SK-N-SH (cell line): Measurements from ENCODE around the gene EPHB2. TPM values are rescaled to one million over a fixed set of nuclear protein-coding genes. Genes with fewer than 3 reads are reported as not detected.

Experiments
- CTCF ChIA-PET: fragments of 300-600, 350-600 bp; formaldehyde crosslinking; extraction: SDS; loops from one replicate; lab custom pipeline; 2021; lab: Yijun Ruan, JAX
- POLR2A ChIA-PET: fragments of 350-600 bp; sonication (Branson Sonifier 250); formaldehyde crosslinking; extraction: SDS; loops from one replicate; lab custom pipeline; 2020; ENCODE audit warnings: antibody characterized with exemption, inconsistent platforms; lab: Yijun Ruan, JAX
- DNase-seq: peaks from one replicate; pipeline ENCODE4 v3.0.0; 2012
- H2AFZ ChIP-seq: fragments of 200-600 bp; sonication (generic); 2 replicates; pipeline ENCODE4 v1.8.1; 2016; ENCODE audit warnings: antibody characterized with exemption, mild to moderate bottlenecking, low read depth
- H3F3A ChIP-seq: fragments of 200-600 bp; sonication (generic); replicated peaks from 2 replicates; pipeline ENCODE3; 2016; ENCODE audit warnings: antibody characterized with exemption, mild to moderate bottlenecking; ENCODE audit not compliant: insufficient read depth
- H3K27ac ChIP-seq, 2 experiments: fragments of 200-500 bp in 1 of 2; fragments of 200-600 bp in 1 of 2; sonication (Bioruptor generic) in 1 of 2; sonication (generic), shearing (Covaris generic) in 1 of 2; 2 replicates each; pipeline versions ENCODE4 v1.5.1 to v1.6.1; 2014 to 2016; ENCODE audit warnings: low read depth in 2 of 2, inconsistent platforms in 1 of 2, low read length in 1 of 2, mild to moderate bottlenecking in 1 of 2, mixed read lengths in 1 of 2
- H3K27me3 ChIP-seq: fragments of 200-600 bp; sonication (generic), shearing (Covaris generic); 2 replicates; pipeline ENCODE4 v1.6.1; 2016; ENCODE audit warnings: mixed run types; ENCODE audit not compliant: insufficient read depth
- H3K36me3 ChIP-seq, 2 experiments: fragments of 200-500 bp in 1 of 2; fragments of 200-600 bp in 1 of 2; sonication (Bioruptor generic) in 1 of 2; sonication (generic) in 1 of 2; replicated peaks in 1 of 2; 2 replicates each; pipeline versions ENCODE3 to v1.5.1; 2014 to 2016; ENCODE audit warnings: low read length in 1 of 2, mild to moderate bottlenecking in 1 of 2; ENCODE audit not compliant: insufficient read depth in 2 of 2, control insufficient read depth in 1 of 2
- H3K4me1 ChIP-seq, 2 experiments: fragments of 200-500 bp in 1 of 2; fragments of 200-600 bp in 1 of 2; sonication (Bioruptor generic) in 1 of 2; sonication (generic), shearing (Covaris generic) in 1 of 2; 2 replicates each; pipeline versions ENCODE4 v1.5.1 to v1.6.1; 2014 to 2016; ENCODE audit warnings: low read depth in 1 of 2, low read length in 1 of 2, mixed run types in 1 of 2; ENCODE audit not compliant: insufficient read depth in 2 of 2, control insufficient read depth in 1 of 2
- H3K4me2 ChIP-seq: fragments of 200-600 bp; sonication (generic), shearing (Covaris generic); 2 replicates; pipeline ENCODE4 v1.6.1; 2017; ENCODE audit warnings: mixed run types
- H3K4me3 ChIP-seq, 2 experiments: fragments of 200-500 bp in 1 of 2; fragments of 200-600 bp in 1 of 2; sonication (Bioruptor generic) in 1 of 2; sonication (generic), shearing (Covaris generic) in 1 of 2; 2 replicates each; pipeline versions ENCODE4 v1.5.1 to v1.8.1; 2014 to 2016; ENCODE audit warnings: low read depth in 2 of 2, inconsistent platforms in 1 of 2, low read length in 1 of 2, mild to moderate bottlenecking in 1 of 2, mixed read lengths in 1 of 2, moderate library complexity in 1 of 2
- H3K79me2 ChIP-seq: fragments of 200-600 bp; sonication (generic); 2 replicates; pipeline ENCODE4 v1.8.1; 2017; ENCODE audit warnings: mild to moderate bottlenecking; ENCODE audit not compliant: insufficient read depth
- H3K9ac ChIP-seq: fragments of 200-600 bp; sonication (generic); 2 replicates; pipeline ENCODE4 v1.6.1; 2017; ENCODE audit warnings: mixed run types
- H3K9me2 ChIP-seq: fragments of 200-600 bp; sonication (generic); 2 replicates; pipeline ENCODE4 v1.6.1; 2017; ENCODE audit warnings: mixed run types
- H3K9me3 ChIP-seq: fragments of 200-600 bp; sonication (generic); 2 replicates; pipeline ENCODE4 v1.6.1; 2017; ENCODE audit warnings: mixed run types, mild to moderate bottlenecking, moderate library complexity
- H4K20me1 ChIP-seq: fragments of 200-600 bp; sonication (generic); 2 replicates; pipeline ENCODE4 v1.6.1; 2017; ENCODE audit warnings: mild to moderate bottlenecking, mixed run types; ENCODE audit not compliant: insufficient read depth
- EP300 ChIP-seq, 2 experiments: IDR thresholded peaks; 2 replicates each; pipeline versions ENCODE4 v1.4.0 to v1.6.1; 2012; ENCODE audit warnings: borderline replicate concordance in 1 of 2, low read depth in 1 of 2, low read length in 1 of 2
- EZH2phosphoT487 ChIP-seq: fragments of 200-600 bp; sonication (generic); IDR thresholded peaks from 2 replicates; pipeline ENCODE4 v1.6.1; 2017; ENCODE audit warnings: low read depth, mixed run types, mild to moderate bottlenecking, antibody characterized with exemption, moderate library complexity, borderline replicate concordance
- FOSL2 ChIP-seq: IDR thresholded peaks from 2 replicates; pipeline ENCODE4 v1.4.0; 2012; ENCODE audit warnings: low read depth, mild to moderate bottlenecking, moderate library complexity, borderline replicate concordance
- FOXJ3 ChIP-seq: sonication (generic); formaldehyde crosslinking; IDR thresholded peaks from 2 replicates; pipeline ENCODE4 v1.5.1; 2020; ENCODE audit warnings: mild to moderate bottlenecking, missing genetic modification reagents
- GABPA ChIP-seq: IDR thresholded peaks from 2 replicates; pipeline ENCODE4 v1.4.0; 2012; ENCODE audit warnings: low read depth, mild to moderate bottlenecking
- GATA2 ChIP-seq: sonication (generic); formaldehyde crosslinking; IDR thresholded peaks from 2 replicates; pipeline ENCODE4 v1.5.0; 2020; ENCODE audit warnings: mild to moderate bottlenecking, missing genetic modification reagents
- MEF2A ChIP-seq: IDR thresholded peaks from 2 replicates; pipeline ENCODE4 v1.4.0; 2012; ENCODE audit warnings: low read depth, borderline replicate concordance
- NFIC ChIP-seq: IDR thresholded peaks from 2 replicates; pipeline ENCODE4 v1.4.0; 2012; ENCODE audit warnings: borderline replicate concordance
- NRF1 ChIP-seq: IDR thresholded peaks from 2 replicates; pipeline ENCODE4 v1.6.1; 2012; ENCODE audit warnings: low read depth, mild to moderate bottlenecking, low read length
- RFX5 ChIP-seq: IDR thresholded peaks from 2 replicates; pipeline ENCODE4 v1.6.1; 2012; ENCODE audit warnings: mild to moderate bottlenecking, improper control_type of control experiment, low read length
- RXRA ChIP-seq: IDR thresholded peaks from 2 replicates; pipeline ENCODE4 v1.4.0; 2012; ENCODE audit warnings: low read depth, mild to moderate bottlenecking, borderline replicate concordance
- TAF1 ChIP-seq: IDR thresholded peaks from 2 replicates; pipeline ENCODE4 v1.6.1; 2012; ENCODE audit warnings: low read depth, mild to moderate bottlenecking, low read length, moderate library complexity, borderline replicate concordance
- YY1 ChIP-seq: IDR thresholded peaks from 2 replicates; pipeline ENCODE4 v1.4.0; 2012; ENCODE audit warnings: low read depth, mild to moderate bottlenecking
- WGBS: methylation state at CpG from one replicate; pipeline ENCODE4 v1.1.6; 2017; ENCODE audit warnings: low lambda C conversion rate; 5-methylcytosine and 5-hydroxymethylcytosine counted together
- polyA plus RNA-seq, 3 experiments: library from polyadenylated mRNA; depleted of rRNA; stranded (reverse); fragments of >200 nt; gene quantifications; 2 replicates each; pipeline ENCODE4 v1.2.3, GENCODE V29; 2012
- TF ChIP-seq, protein P1 (sequence below): IDR thresholded peaks from 2 replicates; pipeline ENCODE4 v1.6.1; 2012; ENCODE audit warnings: mild to moderate bottlenecking, low read depth, low read length, moderate library complexity
- TF ChIP-seq, protein P2 (sequence below): fragments of 150-350 bp; IDR thresholded peaks from 2 replicates; pipeline ENCODE4 v1.6.1; 2016; ENCODE audit warnings: mild to moderate bottlenecking, low read depth, low read length
- TF ChIP-seq, protein P3 (sequence below): IDR thresholded peaks from 2 replicates; pipeline ENCODE4 v1.4.0; 2012; ENCODE audit warnings: low read depth, borderline replicate concordance
- TF ChIP-seq, protein P4 (sequence below): IDR thresholded peaks from 2 replicates; pipeline ENCODE4 v1.4.0; 2012; ENCODE audit warnings: low read depth, borderline replicate concordance
- TF ChIP-seq, protein P5 (sequence below): fragments of 200-600 bp; sonication (generic); IDR thresholded peaks from 2 replicates; pipeline ENCODE4 v1.6.1; 2017; ENCODE audit warnings: antibody characterized with exemption, mild to moderate bottlenecking, moderate library complexity
- TF ChIP-seq, protein P6 (sequence below): IDR thresholded peaks from 2 replicates; pipeline ENCODE4; 2012

Gene EPHB2
- polyA plus RNA-seq, 1 of the 3 experiments (the other 2 are of a cell fraction), result 25.2 TPM

DNA sequence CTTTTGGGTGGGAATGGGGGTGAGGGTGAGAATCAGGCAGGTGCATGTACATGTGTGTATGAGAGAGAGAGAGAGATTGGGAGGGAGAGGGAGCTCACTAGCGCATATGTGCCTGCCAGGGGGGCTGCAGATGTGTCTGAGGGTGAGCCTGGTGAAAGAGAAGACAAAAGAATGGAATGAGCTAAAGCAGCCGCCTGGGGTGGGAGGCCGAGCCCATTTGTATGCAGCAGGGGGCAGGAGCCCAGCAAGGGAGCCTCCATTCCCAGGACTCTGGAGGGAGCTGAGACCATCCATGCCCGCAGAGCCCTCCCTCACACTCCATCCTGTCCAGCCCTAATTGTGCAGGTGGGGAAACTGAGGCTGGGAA lies 95.0 kb downstream of the EPHB2 start:
- ChIA-PET CTCF (interaction anchor here (0.8 to 1.8 kb wide), 4 partner anchors 31 to 101 kb away, joined by 3 to 5 read pairs (median 4); no protein-coding TSS in a partner anchor), POLR2A (no interaction called here)
- no peaks in the 10 kb centered on the region for H3K9me3 ChIP-seq
- no peak overlapping the region for H3K4me2 ChIP-seq
- H3K27ac ChIP-seq, result no peak overlapping the region
- no peaks in the 10 kb centered on the region for H4K20me1 ChIP-seq
- TF ChIP-seq EZH2phosphoT487 (no peak), TAF1 (no peak), EP300 (IDR thresholded peaks at IDR 0.05; ENCODE audit: borderline replicate concordance in 1 of 2, low read depth in 1 of 2, low read length in 1 of 2) (no peak), NFIC (no peak), GATA2 (CRISPR knock-in tag) (no peak), YY1 (no peak), RFX5 (no peak), NRF1 (no peak), FOSL2 (no peak), FOXJ3 (CRISPR knock-in tag) (no peak), MEF2A (no peak), RXRA (no peak), GABPA (no peak)
- TF ChIP-seq, protein P1, sequence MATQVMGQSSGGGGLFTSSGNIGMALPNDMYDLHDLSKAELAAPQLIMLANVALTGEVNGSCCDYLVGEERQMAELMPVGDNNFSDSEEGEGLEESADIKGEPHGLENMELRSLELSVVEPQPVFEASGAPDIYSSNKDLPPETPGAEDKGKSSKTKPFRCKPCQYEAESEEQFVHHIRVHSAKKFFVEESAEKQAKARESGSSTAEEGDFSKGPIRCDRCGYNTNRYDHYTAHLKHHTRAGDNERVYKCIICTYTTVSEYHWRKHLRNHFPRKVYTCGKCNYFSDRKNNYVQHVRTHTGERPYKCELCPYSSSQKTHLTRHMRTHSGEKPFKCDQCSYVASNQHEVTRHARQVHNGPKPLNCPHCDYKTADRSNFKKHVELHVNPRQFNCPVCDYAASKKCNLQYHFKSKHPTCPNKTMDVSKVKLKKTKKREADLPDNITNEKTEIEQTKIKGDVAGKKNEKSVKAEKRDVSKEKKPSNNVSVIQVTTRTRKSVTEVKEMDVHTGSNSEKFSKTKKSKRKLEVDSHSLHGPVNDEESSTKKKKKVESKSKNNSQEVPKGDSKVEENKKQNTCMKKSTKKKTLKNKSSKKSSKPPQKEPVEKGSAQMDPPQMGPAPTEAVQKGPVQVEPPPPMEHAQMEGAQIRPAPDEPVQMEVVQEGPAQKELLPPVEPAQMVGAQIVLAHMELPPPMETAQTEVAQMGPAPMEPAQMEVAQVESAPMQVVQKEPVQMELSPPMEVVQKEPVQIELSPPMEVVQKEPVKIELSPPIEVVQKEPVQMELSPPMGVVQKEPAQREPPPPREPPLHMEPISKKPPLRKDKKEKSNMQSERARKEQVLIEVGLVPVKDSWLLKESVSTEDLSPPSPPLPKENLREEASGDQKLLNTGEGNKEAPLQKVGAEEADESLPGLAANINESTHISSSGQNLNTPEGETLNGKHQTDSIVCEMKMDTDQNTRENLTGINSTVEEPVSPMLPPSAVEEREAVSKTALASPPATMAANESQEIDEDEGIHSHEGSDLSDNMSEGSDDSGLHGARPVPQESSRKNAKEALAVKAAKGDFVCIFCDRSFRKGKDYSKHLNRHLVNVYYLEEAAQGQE, result no peak
- TF ChIP-seq, protein P2, sequence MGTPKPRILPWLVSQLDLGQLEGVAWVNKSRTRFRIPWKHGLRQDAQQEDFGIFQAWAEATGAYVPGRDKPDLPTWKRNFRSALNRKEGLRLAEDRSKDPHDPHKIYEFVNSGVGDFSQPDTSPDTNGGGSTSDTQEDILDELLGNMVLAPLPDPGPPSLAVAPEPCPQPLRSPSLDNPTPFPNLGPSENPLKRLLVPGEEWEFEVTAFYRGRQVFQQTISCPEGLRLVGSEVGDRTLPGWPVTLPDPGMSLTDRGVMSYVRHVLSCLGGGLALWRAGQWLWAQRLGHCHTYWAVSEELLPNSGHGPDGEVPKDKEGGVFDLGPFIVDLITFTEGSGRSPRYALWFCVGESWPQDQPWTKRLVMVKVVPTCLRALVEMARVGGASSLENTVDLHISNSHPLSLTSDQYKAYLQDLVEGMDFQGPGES, result no peak
- TF ChIP-seq, protein P3, sequence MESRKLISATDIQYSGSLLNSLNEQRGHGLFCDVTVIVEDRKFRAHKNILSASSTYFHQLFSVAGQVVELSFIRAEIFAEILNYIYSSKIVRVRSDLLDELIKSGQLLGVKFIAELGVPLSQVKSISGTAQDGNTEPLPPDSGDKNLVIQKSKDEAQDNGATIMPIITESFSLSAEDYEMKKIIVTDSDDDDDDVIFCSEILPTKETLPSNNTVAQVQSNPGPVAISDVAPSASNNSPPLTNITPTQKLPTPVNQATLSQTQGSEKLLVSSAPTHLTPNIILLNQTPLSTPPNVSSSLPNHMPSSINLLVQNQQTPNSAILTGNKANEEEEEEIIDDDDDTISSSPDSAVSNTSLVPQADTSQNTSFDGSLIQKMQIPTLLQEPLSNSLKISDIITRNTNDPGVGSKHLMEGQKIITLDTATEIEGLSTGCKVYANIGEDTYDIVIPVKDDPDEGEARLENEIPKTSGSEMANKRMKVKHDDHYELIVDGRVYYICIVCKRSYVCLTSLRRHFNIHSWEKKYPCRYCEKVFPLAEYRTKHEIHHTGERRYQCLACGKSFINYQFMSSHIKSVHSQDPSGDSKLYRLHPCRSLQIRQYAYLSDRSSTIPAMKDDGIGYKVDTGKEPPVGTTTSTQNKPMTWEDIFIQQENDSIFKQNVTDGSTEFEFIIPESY, result no peak
- TF ChIP-seq, protein P4, sequence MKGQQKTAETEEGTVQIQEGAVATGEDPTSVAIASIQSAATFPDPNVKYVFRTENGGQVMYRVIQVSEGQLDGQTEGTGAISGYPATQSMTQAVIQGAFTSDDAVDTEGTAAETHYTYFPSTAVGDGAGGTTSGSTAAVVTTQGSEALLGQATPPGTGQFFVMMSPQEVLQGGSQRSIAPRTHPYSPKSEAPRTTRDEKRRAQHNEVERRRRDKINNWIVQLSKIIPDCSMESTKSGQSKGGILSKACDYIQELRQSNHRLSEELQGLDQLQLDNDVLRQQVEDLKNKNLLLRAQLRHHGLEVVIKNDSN, result no peak
- TF ChIP-seq, protein P5, sequence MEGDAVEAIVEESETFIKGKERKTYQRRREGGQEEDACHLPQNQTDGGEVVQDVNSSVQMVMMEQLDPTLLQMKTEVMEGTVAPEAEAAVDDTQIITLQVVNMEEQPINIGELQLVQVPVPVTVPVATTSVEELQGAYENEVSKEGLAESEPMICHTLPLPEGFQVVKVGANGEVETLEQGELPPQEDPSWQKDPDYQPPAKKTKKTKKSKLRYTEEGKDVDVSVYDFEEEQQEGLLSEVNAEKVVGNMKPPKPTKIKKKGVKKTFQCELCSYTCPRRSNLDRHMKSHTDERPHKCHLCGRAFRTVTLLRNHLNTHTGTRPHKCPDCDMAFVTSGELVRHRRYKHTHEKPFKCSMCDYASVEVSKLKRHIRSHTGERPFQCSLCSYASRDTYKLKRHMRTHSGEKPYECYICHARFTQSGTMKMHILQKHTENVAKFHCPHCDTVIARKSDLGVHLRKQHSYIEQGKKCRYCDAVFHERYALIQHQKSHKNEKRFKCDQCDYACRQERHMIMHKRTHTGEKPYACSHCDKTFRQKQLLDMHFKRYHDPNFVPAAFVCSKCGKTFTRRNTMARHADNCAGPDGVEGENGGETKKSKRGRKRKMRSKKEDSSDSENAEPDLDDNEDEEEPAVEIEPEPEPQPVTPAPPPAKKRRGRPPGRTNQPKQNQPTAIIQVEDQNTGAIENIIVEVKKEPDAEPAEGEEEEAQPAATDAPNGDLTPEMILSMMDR, result no peak
- TF ChIP-seq, protein P6, sequence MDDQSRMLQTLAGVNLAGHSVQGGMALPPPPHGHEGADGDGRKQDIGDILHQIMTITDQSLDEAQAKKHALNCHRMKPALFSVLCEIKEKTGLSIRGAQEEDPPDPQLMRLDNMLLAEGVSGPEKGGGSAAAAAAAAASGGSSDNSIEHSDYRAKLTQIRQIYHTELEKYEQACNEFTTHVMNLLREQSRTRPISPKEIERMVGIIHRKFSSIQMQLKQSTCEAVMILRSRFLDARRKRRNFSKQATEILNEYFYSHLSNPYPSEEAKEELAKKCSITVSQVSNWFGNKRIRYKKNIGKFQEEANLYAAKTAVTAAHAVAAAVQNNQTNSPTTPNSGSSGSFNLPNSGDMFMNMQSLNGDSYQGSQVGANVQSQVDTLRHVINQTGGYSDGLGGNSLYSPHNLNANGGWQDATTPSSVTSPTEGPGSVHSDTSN, result no peak
- H3K9me2 ChIP-seq, result no peaks in the 10 kb centered on the region
- peaks cover 4% of the 10 kb centered on the region; the same call in 1 of the 2 replicates for H3K79me2 ChIP-seq
- no peak overlapping the region for H3K4me3 ChIP-seq
- no peak for DNase-seq
- H3K4me1 ChIP-seq, result peaks cover 23 to 48% of the 10 kb centered on the region in 2 experiments; a peak in 3 of 4 replicates
- no peak overlapping the region for H2AFZ ChIP-seq
- H3K36me3 ChIP-seq, result peaks cover 0 to 3% of the 10 kb centered on the region in 2 experiments
- H3K9ac ChIP-seq, result no peak overlapping the region
- no peaks in the 10 kb centered on the region for H3K27me3 ChIP-seq
- H3F3A ChIP-seq, result peaks cover 25% of the 10 kb centered on the region
- 96% methylated on average over 4 of the region's 4 CpGs for WGBS
